Upper lobe of right lung (tissue), 1 donor: ENCODE results near the gene NTNG1. TPM values are rescaled to one million over a fixed set of nuclear protein-coding genes. Genes with fewer than 3 reads are reported as not detected.

Experiments
- ATAC-seq: fragments of 200-7000 bp; cut with Tn5 transposase; one replicate; pipeline ENCODE4 v1.9.1; 2020; ENCODE audit warnings: mild to moderate bottlenecking, moderate library complexity
- DNase-seq: peaks from one replicate; pipeline ENCODE4 v3.0.0-alpha.2; 2020
- H3K27ac ChIP-seq: fragments of 200-600 bp; one replicate; pipeline ENCODE4 v1.8.0; 2022
- H3K27me3 ChIP-seq: fragments of 200-600 bp; one replicate; pipeline ENCODE4 v1.8.0; 2022; ENCODE audit warnings: mild to moderate bottlenecking
- H3K36me3 ChIP-seq: fragments of 200-600 bp; one replicate; pipeline ENCODE4 v1.8.0; 2022
- H3K4me1 ChIP-seq: fragments of 200-600 bp; one replicate; pipeline ENCODE4 v1.8.0; 2022
- H3K4me3 ChIP-seq: fragments of 200-600 bp; one replicate; pipeline ENCODE4 v1.8.0; 2022; ENCODE audit warnings: mild to moderate bottlenecking
- H3K9me3 ChIP-seq: fragments of 200-600 bp; one replicate; pipeline ENCODE4 v1.8.0; 2022
- CTCF ChIP-seq: fragments of 200-600 bp; IDR thresholded peaks from one replicate; pipeline ENCODE4 v1.8.0; 2022; ENCODE audit warnings: antibody characterized with exemption
- intact Hi-C: fragments of 100-400 bp; cut with DNase I; formaldehyde crosslinking; loops from one replicate; pipeline ENCODE4 v1.11.0; 2022
- total RNA-seq: library from RNA; stranded (reverse); fragmentation: NEBNext Ultra II Directional; extraction: Animal tissue kit (Norgen Biotek cat#: 25700); gene quantifications from one replicate; pipeline ENCODE4 v1.2.1, GENCODE V29; 2021
- donor health status: DM: no; HTN: yes; CAD: no; lungs with severe emphysema.

Gene NTNG1
- total RNA-seq, 1 donor from 2014 or later = 12.6 TPM

- Histone ChIP-seq H3K27ac (no peak overlapping the region), H3K27me3 (no peaks in the 10 kb centered on the region), H3K4me1 (no peaks in the 10 kb centered on the region), H3K9me3 (no peaks in the 10 kb centered on the region), H3K4me3 (no peak overlapping the region), H3K36me3 (no peaks in the 10 kb centered on the region)
- TF ChIP-seq CTCF = no peak
- no peak for DNase-seq
- ATAC-seq = no peak
- intact Hi-C loops = loop anchor here (10.0 kb wide), 1 partner anchor 256 kb away; no protein-coding TSS in a partner anchor
Measured at GRCh38 chr1:107530543-107530942, 389.7 kb downstream of the NTNG1 start.

- H3K36me3 ChIP-seq = no peaks in the 10 kb centered on the region
Measured at GRCh38 chr1:107531065-107531908, 390.4 kb downstream of the NTNG1 start.

DNA sequence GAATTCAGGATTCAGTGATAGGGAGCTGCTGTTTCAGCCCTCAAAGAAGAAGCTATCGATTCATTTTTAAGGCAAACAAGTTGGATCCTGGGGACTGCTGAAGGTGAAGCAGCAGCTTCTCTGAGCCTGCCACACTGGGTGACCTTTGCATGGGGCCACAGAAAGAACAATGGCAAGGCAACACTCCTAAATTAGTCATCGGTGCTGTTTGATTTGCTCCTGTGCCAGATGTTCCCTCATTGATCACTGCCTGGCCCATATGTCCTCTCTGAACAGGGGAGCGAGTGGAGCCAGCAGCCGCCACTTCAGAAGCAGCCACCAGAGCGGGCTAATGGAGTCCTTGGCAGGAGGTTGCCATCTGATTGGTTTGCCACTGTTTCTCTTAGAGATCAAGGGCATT lies 391.5 kb downstream of the NTNG1 start:
- Histone ChIP-seq H3K27ac (no peak overlapping the region), H3K4me1 (no peaks in the 10 kb centered on the region), H3K4me3 (no peak overlapping the region), H3K36me3 (no peaks in the 10 kb centered on the region), H3K27me3 (no peaks in the 10 kb centered on the region), H3K9me3 (no peaks in the 10 kb centered on the region)
- no peak for TF ChIP-seq CTCF
- intact Hi-C loops = loop anchor here (10.0 kb wide), 1 partner anchor 258 kb away; no protein-coding TSS in a partner anchor
- no peak for DNase-seq
- ATAC-seq = no peak

More at GRCh38 chr1:107531065-107531908, 390.4 kb downstream of the NTNG1 start:
- no peak overlapping the region for H3K4me3 ChIP-seq
- ATAC-seq = no peak
- H3K9me3 ChIP-seq = no peaks in the 10 kb centered on the region
- H3K4me1 ChIP-seq = no peaks in the 10 kb centered on the region
- no peak overlapping the region for H3K27ac ChIP-seq
- TF ChIP-seq CTCF = no peak
- DNase-seq = no peak
- H3K27me3 ChIP-seq = no peaks in the 10 kb centered on the region
- intact Hi-C loops = loop anchor here (10.0 kb wide), 1 partner anchor 256 kb away; no protein-coding TSS in a partner anchor

Other genes starting within 250 kb of the NTNG1 start
- gene PRMT6, start 84.4 kb upstream of the NTNG1 start, total RNA-seq = 11.1 TPM